HG02798 (cell line): ENCODE measurements around the gene PSME1.

ENCODE experiments used
- ATAC-seq: cut with Tn5 transposase; IDR thresholded peaks from one replicate; pipeline ENCODE4 v1.9.1; 2021; ENCODE audit warnings: mild to moderate bottlenecking; ENCODE audit not compliant: unreplicated experiment, poor library complexity

The PSME1 gene

DNA sequence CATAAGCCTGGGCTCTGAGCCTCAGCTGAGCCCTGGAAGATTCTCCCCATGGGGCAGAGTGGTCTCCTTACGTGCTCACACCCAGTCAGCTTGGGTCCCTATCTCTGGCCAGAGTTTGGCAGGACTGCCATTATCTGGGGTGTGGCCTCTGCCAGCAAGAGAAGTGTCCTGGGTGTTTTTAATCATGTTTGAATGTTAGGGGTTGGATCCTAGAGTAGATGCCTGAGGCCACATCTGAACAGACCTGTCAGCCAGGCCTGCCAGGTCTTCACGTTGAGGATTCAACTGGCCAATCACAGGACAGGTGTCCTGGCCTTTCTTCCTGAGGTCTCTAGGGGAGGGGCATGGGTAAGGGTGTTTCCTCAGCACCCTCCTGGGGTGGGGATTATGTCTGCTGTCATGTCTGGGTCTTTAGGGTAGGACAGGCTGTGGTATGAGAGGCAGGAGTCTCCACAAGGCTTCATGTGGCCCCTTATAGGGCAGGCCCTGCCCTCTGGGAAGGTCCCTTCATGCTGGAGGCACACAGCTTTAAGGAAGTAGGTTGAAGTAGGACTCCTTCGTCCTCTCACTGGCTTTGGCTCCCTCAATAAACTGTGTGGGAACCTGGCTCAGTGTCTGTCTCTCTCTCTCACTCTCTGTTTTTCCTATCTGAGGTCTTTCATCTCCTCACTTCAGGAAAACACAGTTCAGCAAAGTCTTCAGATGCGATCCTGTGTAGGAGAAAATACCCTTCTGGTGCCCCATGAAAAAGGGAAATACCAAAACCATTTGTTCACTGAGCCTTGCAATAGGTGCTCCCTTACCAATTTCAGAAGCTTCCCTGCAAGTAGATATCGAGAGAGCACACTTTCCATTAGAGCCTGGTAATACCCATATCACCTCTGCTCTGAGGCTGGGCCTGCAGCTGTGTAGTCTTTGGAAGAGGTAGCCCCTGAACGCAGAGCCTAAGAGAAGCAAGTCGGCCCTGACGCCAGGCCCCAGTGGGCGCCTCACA lies 12.3 kb upstream of the PSME1 start:
- peak; percentile 52 for ATAC-seq

DNA sequence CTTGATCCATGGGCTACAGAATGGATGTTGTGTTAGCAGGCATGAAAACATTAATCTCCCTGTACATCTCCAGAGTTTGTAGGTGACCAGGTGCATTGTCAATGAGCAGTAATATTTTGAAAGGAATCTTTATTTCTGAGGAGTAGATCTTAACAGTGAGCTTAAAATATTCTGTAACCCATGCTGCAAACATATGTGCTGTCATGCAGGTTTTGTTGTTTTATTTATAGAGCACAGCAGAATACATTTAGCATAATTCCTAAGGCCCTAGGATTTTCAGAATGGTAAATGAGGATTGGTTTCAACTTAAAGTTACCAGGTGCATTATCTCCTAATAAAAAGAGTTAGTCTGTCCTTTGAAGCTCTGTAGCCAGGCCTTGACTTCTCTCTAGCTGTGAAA lies 9.1 kb upstream of the PSME1 start:
- ATAC-seq: no peak

DNA sequence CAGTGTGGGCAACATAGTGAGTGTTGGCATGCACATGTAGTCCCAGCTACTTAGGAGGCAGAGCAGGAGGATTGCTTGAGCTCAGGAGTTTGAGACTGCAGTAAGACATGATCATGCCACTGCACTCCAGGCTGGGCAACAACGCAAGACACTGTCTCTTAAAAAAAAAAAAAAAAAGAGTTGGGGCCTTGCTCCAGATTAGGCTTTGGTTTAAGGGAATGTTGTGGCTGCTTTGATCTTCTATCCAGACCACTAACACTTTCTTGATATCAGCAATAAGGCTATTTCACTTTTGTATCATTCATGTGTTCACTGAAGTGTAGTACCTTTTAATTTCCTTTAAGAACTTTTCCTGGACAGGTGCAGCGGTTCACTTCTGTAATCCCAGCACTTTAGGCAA lies 8.3 kb upstream of the PSME1 start:
- ATAC-seq: no peak

DNA sequence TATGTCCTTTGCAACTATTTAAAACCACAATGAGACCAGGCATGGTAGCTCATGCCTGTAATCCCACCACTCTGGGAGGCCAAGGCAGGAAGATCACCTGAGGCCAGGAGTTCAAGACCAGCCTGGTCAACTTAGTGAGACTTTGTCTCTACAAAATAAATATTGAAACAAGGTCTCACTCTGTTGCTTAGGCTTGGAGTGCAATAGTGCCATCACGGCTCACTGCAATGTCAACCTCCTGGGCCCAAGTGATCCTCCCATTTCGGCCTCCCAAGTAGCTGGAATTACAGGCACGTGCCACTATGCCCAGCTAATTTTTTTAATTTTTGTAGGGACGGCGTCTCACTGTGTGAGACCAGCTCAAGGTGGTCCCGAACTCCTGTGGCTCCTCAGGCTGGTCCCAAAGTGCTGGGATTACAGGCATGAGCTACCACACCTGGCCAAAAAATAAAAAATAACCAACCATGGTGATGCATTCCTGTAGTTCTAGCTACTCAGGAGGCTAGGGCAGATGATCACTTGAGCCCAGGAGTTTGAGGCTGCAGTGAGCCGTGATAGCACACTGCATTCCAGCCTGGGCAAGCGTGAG lies 6.5 kb upstream of the PSME1 start:
- ATAC-seq: no peak

DNA sequence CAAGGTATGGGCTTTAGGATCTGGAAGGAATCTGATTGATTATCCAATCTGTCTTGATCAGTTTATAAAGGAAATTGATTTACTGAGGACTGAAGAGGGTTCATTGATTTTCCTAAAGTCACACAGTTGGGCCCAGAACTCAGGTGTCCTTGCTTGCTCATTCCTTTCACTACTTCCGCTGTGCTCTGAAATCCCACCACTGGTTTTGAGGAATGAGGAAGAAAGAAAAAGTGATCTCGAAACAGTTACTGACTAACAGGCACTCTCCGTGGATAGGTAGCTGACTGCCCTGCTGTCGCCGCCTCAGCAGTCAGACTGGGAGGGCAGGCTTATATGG lies 5.6 kb upstream of the PSME1 start, which contains the start of gene FITM1:
TSS of gene FITM1 (plus strand) at position 280 of the 337 bp plus-strand sequence. CDS start 905 bp downstream, outside the sequence.
- ATAC-seq: no peak

DNA sequence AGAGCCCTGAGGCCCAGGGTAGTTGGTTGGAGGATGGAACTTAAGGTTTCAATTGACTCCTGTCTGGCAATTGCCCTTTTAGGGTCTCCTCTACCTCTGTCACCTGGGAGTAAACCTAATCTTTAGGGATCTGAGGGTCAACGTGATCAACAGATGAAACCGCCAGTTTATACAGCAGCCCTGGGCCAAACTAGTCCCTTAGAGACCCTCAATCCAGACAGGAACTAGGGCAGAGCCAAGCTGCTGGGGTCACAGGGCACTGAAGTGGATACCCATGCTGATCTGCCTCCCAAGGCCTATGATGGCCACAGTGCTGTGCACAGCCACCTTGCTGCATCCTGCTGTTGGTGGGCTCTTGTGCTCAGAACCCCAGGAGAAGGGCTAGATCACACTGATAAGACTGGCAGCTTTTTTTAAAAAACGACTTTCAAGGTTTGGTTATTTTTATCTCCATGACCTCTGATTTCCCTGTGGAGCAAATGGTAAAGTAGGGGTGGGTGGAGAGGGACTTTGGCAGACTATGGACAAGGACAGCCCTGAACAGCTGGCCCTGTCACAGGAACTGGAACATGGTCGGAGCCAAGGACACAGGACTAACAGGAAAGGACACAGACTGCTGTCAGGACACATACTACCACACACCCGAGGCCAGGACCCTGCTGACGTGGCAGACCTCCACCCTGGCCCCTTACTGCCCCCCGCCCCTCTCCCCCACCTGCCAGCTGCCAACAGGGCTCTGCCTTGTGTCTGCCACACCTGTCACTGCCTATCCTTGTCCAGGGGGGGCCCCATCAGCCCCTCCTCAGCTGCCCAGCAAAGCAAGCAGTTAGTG lies 5.1 kb upstream of the PSME1 start:
- ATAC-seq: no peak

DNA sequence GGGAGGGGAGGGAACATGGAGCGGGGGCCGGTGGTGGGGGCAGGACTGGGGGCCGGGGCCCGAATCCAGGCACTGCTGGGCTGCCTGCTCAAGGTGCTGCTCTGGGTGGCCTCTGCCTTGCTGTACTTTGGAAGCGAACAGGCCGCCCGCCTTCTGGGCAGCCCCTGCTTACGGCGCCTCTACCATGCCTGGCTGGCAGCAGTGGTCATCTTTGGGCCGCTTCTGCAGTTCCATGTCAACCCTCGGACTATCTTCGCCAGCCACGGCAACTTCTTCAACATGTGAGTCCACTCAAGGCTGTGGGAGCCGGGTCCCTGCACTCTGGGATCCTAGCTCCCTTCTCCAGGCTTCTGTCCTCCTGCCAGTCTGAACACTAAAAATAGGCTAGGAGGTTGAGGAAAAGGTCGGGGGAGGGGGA lies 4.4 kb upstream of the PSME1 start:
- ATAC-seq: no peak

DNA sequence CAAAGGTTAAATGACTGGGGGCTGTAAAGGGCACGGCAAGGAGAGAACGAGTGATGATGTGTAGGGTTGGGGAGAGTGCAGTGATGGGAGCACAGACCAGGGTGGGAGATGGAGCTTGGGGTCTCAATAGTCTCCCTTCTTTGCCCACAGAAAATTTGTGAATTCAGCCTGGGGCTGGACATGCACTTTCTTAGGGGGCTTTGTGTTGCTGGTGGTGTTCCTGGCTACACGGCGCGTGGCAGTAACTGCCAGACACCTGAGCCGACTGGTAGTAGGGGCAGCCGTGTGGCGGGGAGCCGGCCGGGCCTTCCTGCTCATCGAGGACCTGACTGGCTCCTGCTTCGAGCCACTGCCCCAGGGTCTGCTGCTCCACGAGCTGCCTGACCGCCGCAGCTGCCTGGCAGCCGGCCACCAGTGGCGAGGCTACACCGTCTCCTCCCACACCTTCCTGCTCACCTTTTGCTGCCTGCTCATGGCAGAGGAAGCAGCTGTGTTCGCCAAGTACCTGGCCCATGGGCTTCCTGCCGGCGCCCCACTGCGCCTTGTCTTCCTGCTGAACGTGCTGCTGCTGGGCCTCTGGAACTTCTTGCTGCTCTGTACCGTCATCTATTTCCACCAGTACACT lies 3.8 kb upstream of the PSME1 start:
- no peak for ATAC-seq

DNA sequence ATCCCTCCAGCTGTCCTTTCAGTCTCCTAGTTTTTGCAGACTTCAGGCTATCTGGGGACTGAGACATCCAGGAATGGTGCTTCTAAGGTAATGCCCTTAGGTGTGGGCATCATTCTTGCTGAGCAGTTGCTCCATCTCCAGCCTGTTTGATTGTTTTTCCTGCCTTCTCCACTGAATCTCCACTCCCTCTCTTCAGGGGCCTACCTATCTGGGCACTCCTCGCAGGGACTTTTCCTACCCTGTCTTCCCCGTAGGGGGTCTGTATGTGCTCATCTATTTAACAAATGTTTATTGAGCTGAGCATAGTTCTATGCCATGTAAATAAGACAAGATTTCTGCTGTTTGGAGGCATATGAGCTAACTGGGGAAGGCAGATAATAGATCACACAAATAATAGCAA lies 3.0 kb upstream of the PSME1 start:
- ATAC-seq: no peak

DNA sequence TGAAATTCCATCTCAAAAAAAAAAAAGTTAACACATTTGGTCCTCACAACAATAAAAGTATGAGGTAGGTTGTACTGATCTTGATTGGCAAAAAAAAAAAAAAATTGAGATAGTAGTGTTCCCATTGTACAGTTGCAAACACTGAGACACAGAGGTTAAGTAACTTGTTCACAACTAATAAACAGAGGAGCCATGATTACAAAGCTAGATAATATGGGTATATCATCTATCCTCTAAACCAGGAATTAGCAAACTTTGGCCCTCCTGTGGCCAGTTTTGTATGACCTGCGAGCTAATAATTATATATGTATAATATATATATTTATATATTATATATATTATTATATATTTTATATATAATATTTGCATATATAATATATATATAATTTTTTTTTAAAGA lies 2.3 kb upstream of the PSME1 start:
- no peak for ATAC-seq

DNA sequence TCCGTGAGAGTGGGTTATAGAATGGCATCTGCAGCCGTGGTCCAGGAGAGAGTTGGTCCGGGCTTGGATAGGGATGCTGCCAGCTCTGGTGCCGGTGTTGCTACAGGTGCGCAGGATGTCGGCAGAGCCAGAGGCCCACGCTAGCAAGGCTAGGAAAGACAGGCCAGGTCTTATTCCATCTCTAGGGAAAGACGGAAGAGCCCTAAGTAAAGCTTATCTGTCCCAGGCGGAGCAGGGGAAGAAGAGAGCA lies 485 bp upstream of the PSME1 start:
- no peak for ATAC-seq

DNA sequence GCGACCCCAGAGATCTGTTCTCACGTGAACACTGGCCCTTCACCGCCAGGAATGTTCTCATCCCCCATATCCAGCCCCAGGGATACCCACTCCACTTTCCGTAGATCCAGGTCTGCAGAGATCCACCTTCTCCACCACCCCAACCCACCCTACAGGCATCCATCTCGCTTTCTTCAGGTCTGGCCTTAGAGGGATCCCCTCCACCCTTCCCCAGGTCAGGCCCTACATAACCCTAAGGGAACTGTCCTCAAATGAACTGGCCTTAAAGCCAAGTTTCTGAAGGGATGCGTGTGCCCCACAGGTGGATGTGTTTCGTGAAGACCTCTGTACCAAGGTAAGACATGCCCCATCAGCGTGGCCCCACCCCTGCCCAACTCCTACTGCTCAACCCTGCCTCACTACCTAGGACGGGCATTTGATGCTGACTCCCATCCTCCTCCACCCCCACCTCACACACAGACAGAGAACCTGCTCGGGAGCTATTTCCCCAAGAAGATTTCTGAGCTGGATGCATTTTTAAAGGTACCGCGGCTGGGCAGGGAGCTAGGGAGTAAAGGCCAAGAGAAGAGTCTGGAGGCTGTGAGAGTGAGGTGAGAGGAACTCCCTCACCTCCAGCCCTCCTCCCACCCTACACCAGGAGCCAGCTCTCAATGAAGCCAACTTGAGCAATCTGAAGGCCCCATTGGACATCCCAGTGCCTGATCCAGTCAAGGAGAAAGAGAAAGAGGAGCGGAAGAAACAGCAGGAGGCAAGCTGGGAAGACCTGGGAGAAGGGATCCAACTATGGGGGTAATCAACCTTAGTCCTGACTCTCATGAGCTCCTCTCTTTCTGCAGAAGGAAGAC lies 912 bp downstream of the PSME1 start:
- no peak for ATAC-seq

DNA sequence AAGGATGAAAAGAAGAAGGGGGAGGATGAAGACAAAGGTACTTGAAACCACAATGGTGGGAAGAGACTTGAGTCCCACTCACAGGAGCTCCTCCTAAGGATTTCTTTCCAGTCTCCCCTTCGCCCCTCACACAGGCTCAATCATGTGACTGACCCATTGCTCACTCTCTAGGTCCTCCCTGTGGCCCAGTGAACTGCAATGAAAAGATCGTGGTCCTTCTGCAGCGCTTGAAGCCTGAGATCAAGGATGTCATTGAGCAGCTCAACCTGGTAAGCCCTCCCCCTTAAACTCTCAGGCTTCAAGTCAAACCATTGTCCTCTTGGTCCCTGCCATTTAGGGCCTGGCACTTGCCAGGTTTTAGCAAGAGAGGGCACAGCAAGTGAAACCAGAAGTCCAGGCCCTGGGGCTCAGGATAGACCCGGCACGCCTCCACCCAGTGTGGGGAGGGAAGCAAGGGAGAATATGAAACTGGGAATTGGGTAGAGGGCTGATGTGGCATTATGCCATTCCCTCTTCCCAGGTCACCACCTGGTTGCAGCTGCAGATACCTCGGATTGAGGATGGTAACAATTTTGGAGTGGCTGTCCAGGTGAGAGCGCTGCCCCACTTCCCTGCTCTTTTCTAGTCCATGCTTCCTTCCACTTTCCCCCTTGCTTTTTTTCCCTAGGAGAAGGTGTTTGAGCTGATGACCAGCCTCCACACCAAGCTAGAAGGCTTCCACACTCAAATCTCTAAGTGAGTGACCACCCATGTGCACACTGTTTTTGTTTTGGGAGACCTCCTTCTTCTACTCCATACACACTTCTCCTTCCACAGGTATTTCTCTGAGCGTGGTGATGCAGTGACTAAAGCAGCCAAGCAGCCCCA lies 1.8 kb downstream of the PSME1 start:
- no peak for ATAC-seq

DNA sequence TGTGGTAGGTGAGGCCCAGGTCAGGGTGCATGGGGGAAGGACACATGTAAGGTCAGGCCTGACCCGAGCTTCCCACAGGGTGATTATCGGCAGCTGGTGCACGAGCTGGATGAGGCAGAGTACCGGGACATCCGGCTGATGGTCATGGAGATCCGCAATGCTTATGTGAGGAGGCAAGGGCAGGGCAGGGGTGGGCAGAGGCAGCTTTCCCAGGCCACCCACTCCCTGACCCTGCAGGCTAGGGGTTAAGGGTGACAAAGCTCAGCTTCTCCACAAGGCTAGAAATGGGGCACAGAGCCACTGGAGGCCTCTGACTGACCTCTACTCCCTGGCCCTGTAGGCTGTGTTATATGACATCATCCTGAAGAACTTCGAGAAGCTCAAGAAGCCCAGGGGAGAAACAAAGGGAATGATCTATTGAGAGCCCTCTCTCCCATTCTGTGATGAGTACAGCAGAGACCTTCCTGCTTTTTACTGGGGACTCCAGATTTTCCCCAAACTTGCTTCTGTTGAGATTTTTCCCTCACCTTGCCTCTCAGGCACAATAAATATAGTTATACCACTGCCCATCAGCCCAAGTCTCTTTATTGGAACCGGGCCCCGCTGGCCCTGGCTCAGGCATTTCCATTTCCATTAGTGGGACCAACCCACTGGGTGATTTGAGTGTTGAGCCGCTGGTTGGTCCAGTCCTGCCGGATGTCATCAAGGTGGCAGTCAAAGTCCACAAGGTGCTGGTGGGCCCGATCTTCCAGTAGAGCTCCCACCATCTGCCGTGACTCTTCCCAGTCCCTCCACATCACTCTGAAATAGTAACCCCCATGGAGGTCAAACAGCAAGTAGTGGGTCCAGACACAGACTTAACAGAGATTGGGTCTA lies 2.6 kb downstream of the PSME1 start:
- ATAC-seq: no peak

DNA sequence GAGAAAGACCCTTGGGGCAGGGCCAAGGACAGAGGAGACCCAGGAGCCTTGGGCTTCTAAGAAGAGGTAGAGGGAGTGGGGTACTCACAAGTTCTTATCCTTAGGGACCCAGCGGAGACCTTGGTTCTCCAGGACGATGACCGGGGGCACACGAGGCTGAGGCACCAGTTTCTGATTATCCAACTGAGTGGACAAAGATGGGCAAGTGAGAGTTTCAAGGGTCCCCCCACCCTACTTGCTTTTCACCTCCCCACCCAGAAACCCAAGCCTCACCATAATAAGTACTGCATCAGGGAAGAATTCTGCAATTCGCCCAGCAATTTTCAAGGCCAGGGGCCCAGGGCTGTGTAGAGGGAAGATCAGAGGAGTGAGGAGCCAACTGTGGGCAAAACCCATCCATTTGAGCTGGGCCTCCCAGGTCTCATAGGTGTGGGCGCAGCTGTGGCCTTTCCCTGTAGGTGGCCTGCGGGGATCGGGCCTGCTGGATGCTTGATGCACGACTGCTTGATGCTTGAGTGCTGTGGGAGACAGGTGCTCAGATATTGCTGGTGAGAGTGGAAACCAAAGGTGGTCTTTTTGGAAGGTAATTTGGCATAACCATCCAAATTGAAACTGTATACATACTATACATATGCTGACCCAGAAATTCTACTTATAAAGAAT lies 3.4 kb downstream of the PSME1 start:
- no peak for ATAC-seq

DNA sequence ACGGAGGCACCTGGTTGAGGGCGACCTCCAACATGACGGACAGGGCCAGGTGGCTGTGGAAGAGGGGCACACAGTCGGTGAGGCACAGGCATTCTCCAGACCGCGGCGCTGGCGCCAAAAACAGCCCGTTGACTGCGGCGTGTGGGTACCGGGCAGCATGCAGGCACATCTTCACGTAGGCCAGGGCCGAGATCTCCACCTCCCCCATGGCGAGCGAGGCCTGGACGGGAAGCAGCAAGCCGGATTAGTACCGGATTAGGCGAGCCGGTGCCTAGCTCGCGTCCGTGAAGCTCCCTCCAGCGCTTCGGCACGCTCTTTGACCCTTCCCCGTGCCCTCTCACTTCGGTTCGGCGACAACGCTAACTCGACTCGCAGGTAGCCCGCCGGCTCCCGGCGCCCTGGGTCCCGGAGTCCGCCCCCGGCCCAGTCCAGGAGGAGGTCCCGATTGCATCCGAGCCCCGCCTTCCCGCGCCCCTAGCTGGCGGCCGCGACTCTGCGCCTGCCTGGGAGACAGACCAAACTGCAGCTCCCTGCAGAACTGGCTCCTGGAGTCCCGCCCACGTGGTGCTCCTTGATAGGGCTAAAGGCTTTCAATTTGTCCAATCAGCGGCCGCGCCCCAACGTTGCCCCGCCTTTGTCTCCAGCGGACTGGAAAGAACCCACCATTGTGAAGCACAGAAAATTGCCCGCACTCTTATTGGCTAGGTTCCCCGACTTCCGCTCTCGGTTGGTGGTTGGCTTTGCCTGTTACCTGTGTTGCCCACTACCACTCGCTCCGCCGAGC lies 5.3 kb downstream of the PSME1 start, which contains the start of gene EMC9:
TSS of gene EMC9 (minus strand) at position 495 of the 784 bp plus-strand sequence. CDS start at position 208, 287 bp downstream.
- ATAC-seq: peak; percentile 90

DNA sequence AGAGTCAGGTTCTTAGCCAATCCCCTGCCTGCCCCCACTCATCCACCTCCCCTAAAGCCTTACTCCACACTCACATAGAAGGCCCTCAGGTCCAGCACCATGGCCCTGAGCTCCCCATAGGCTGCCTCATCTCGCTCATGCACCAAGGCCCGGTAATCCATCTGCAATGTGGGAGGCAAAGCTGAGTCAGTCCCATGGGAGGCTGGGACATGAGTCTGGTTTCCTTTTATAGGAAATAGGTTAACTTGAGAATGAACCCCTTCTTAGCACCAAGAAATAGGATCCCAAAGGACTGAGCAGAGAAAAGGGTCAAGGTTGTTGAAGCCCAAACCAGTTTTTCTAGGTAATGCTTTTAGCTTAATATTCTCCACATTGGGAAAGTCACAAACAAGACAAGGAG lies 7.5 kb downstream of the PSME1 start:
- no peak for ATAC-seq
